WTC11 (cell line): ENCODE measurements around the gene EPS8L2.

Experiments used
- CTCF ChIP-seq: fragments of 200-600 bp; IDR thresholded peaks from 2 replicates; pipeline ENCODE4 v1.8.0; 2022; ENCODE audit warnings: antibody characterized with exemption
- KAT7 ChIP-seq: sonication (generic); formaldehyde crosslinking; IDR thresholded peaks from 2 replicates; pipeline ENCODE4 v1.8.1; 2023; ENCODE audit warnings: missing genetic modification reagents, mild to moderate bottlenecking, borderline replicate concordance
- USF2 ChIP-seq: sonication (generic); formaldehyde crosslinking; IDR thresholded peaks from 2 replicates; pipeline ENCODE4 v1.8.1; 2023; ENCODE audit warnings: mild to moderate bottlenecking, missing genetic modification reagents, moderate library complexity

DNA sequence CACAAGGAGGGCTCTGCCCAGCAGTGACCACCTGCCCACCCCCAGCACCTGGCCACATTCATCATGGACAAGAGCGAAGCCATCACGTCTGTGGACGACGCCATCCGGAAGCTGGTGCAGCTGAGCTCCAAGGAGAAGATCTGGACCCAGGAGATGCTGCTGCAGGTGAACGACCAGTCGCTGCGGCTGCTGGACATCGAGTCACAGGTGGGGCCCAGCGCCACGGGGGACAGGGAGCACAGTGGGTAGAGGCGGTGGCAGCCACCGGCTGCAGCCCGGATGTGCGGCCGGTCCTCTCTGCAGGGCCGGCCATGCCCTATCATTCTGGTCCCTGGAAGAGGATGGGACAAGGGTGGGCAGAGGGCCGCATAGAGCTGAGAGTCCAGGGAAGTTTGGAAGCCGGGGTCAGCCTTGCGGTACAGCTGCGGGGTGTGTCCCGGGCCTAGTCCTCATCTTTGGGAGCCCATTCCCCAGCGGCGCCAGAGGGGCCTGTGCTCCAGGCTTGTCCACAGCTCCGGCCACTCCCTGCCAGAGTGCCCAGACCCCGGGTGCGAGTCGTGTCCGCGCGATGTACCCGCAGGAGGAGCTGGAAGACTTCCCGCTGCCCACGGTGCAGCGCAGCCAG lies 14.1 kb downstream of the EPS8L2 start:
- no peak for TF ChIP-seq CTCF
- TF ChIP-seq USF2 (CRISPR knock-in tag), result no peak
- TF ChIP-seq KAT7 (CRISPR knock-in tag), result no peak
